Measurements from ENCODE around the gene PDE4D.
"Not testable (repeated sequence)": the region's sequence is repeated elsewhere in the genome, so short reads cannot be mapped to it uniquely, and the experiment has no call there.

Gene PDE4D

GRCh38 chr5:59020611-59021285 lies 872.8 kb downstream of the PDE4D start:
- no peak for DNase-seq

GRCh38 chr5:59019078-59019477 lies 874.4 kb downstream of the PDE4D start:
- DNase-seq: no peak

GRCh38 chr5:59016925-59017324 lies 876.6 kb downstream of the PDE4D start:
- DNase-seq: no peak

- DNase-seq: no peak
These were observed 884.6 kb downstream of the PDE4D start for GRCh38 chr5:59008816-59009473.

- DNase-seq: no peak
These were observed 886.0 kb downstream of the PDE4D start for GRCh38 chr5:59007460-59008063.

GRCh38 chr5:59005934-59006701 lies 887.4 kb downstream of the PDE4D start:
- no peak for DNase-seq

GRCh38 chr5:59003641-59004040 lies 889.9 kb downstream of the PDE4D start:
- no peak for DNase-seq

GRCh38 chr5:59003124-59003523 lies 890.4 kb downstream of the PDE4D start:
- no peak for DNase-seq

GRCh38 chr5:59002162-59002825 lies 891.2 kb downstream of the PDE4D start:
- DNase-seq: no peak

GRCh38 chr5:59001716-59002115 lies 891.8 kb downstream of the PDE4D start:
- no peak for DNase-seq

- no peak for DNase-seq
These were observed 892.4 kb downstream of the PDE4D start for GRCh38 chr5:59001154-59001553.

- no peak for DNase-seq
These were observed 893.3 kb downstream of the PDE4D start for GRCh38 chr5:59000211-59000610.

GRCh38 chr5:58999804-59000203 lies 893.7 kb downstream of the PDE4D start:
- DNase-seq: no peak

- DNase-seq: no peak
These were observed 895.0 kb downstream of the PDE4D start for GRCh38 chr5:58998544-58998943.

GRCh38 chr5:58995779-58996178 lies 897.7 kb downstream of the PDE4D start:
- DNase-seq: not testable (repeated sequence)

GRCh38 chr5:58993461-58993860 lies 900.1 kb downstream of the PDE4D start:
- DNase-seq: no peak

- DNase-seq: no peak
These were observed 904.6 kb downstream of the PDE4D start for GRCh38 chr5:58988938-58989337.

GRCh38 chr5:58987193-58987592 lies 906.3 kb downstream of the PDE4D start:
- DNase-seq: no peak

GRCh38 chr5:58986281-58986680 lies 907.2 kb downstream of the PDE4D start:
- no peak for DNase-seq

- DNase-seq: no peak
These were observed 907.8 kb downstream of the PDE4D start for GRCh38 chr5:58985759-58986158.

GRCh38 chr5:58985311-58985710 lies 908.2 kb downstream of the PDE4D start:
- DNase-seq: no peak

GRCh38 chr5:58983526-58984452 lies 909.7 kb downstream of the PDE4D start:
- DNase-seq: no peak

Measured in activated T-cell treated with anti-CD3 and anti-CD28 coated beads for 4 hours (primary cell).